HG02885 (cell line): ENCODE data around the gene TBX15.

Experiments
- ATAC-seq: cut with Tn5 transposase; IDR thresholded peaks from one replicate; pipeline ENCODE4 v1.9.1; 2021; ENCODE audit warnings: mild to moderate bottlenecking; ENCODE audit not compliant: unreplicated experiment, poor library complexity

TBX15 gene

GRCh38 chr1:118986555-118987467, 1.3 kb downstream of the TBX15 start:
- no peak for ATAC-seq

GRCh38 chr1:118985640-118986554, 2.2 kb downstream of the TBX15 start:
- ATAC-seq: no peak

- no peak for ATAC-seq
Measured at GRCh38 chr1:118984722-118985639, 3.2 kb downstream of the TBX15 start.

GRCh38 chr1:118984086-118984721, 3.9 kb downstream of the TBX15 start:
- no peak for ATAC-seq

GRCh38 chr1:118983558-118984041, 4.5 kb downstream of the TBX15 start:
- no peak for ATAC-seq

- ATAC-seq: no peak
Measured at GRCh38 chr1:118982821-118983557, 5.2 kb downstream of the TBX15 start.

- no peak for ATAC-seq
Measured at GRCh38 chr1:118982266-118982665, 5.9 kb downstream of the TBX15 start.

- no peak for ATAC-seq
Measured at GRCh38 chr1:118981436-118981835, 6.7 kb downstream of the TBX15 start.

- no peak for ATAC-seq
Measured at GRCh38 chr1:118979754-118980575, 8.2 kb downstream of the TBX15 start.

- ATAC-seq: no peak
Measured at GRCh38 chr1:118978914-118979701, 9.0 kb downstream of the TBX15 start.

GRCh38 chr1:118977600-118977999, 10.5 kb downstream of the TBX15 start:
- ATAC-seq: no peak

GRCh38 chr1:118974661-118975060, 13.5 kb downstream of the TBX15 start:
- no peak for ATAC-seq

GRCh38 chr1:118973531-118974137, 14.5 kb downstream of the TBX15 start:
- ATAC-seq: no peak

GRCh38 chr1:118973032-118973431, 15.1 kb downstream of the TBX15 start:
- no peak for ATAC-seq

- no peak for ATAC-seq
Measured at GRCh38 chr1:118970451-118970850, 17.7 kb downstream of the TBX15 start.

- ATAC-seq: no peak
Measured at GRCh38 chr1:118963456-118964430, 24.4 kb downstream of the TBX15 start.
